Ovary (tissue), 9 donors: Measurements from ENCODE around the gene NDUFS8. TPM values are rescaled to one million over a fixed set of nuclear protein-coding genes. Genes with fewer than 3 reads are reported as not detected.
A peak's percentile ranks its signal among the peaks of the same experiment; 100 is the strongest.
"Not testable (repeated sequence)": the region's sequence is repeated elsewhere in the genome, so short reads cannot be mapped to it uniquely, and the experiment has no call there.

Source experiments
- DNase-seq, 5 donors: peaks; one replicate each; pipeline ENCODE4 v3.0.0-alpha.2; 2019 to 2020
- H3K27ac ChIP-seq, 2 donors: fragments of 200-600 bp; one replicate each; pipeline versions ENCODE4 v1.5.1 to v1.8.0; 2019 to 2022
- H3K27me3 ChIP-seq: fragments of 200-600 bp; one replicate; pipeline ENCODE4 v1.8.0; 2022
- H3K36me3 ChIP-seq: fragments of 200-600 bp; sonication (generic); one replicate; pipeline ENCODE4 v1.5.1; 2019
- H3K4me1 ChIP-seq: one replicate; pipeline ENCODE4 v1.8.1; 2013; ENCODE audit warnings: mild to moderate bottlenecking, moderate library complexity; ENCODE audit not compliant: insufficient read depth
- H3K4me3 ChIP-seq: fragments of 200-600 bp; sonication (generic); one replicate; pipeline ENCODE4 v1.5.1; 2017
- H3K9me3 ChIP-seq, 2 donors: fragments of 200-600 bp in 1 of 2; sonication (generic) in 1 of 2; one replicate each; pipeline versions ENCODE4 v1.5.1 to v1.8.1; 2013 to 2019; ENCODE audit warnings: mild to moderate bottlenecking in 1 of 2, moderate library complexity in 1 of 2
- EP300 ChIP-seq: sonication (generic); formaldehyde crosslinking; IDR thresholded peaks from one replicate; pipeline ENCODE4 v1.6.1; 2017; ENCODE audit warnings: antibody characterized with exemption
- POLR2A ChIP-seq: fragments of 450-650 bp; IDR thresholded peaks from one replicate; pipeline ENCODE4 v1.6.1; 2017; ENCODE audit warnings: antibody characterized with exemption, mild to moderate bottlenecking, moderate library complexity
- WGBS, 3 donors: extraction: QIAGEN DNeasy Blood & Tissue Kit in 1 of 3; methylation state at CpG; one replicate each; pipeline versions ENCODE4 v1.1.5 to v1.1.7; 2013 to 2017; 5-methylcytosine and 5-hydroxymethylcytosine counted together
- intact Hi-C, 4 donors: fragments of 100-400 bp; cut with DNase I; formaldehyde crosslinking; loops; one replicate each; pipeline versions ENCODE4 v1.11.0 to v1.15.1; 2022 to 2023
- polyA plus RNA-seq, 2 donors: library from polyadenylated mRNA; stranded (reverse); fragments of 200-250 nt in 1 of 2; fragments of 350-450 nt in 1 of 2; fragmentation: Illumina TruSeq in 1 of 2; extraction: RNeasy Lipid Tissue Mini Kit (QIAGEN cat#74804) in 1 of 2; gene quantifications; one replicate each; pipeline ENCODE4 v1.2.3, GENCODE V29; 2013 to 2014
- total RNA-seq, 7 donors: library from RNA; depleted of rRNA in 2 of 7; stranded (reverse); fragments of >200 nt in 2 of 7; fragmentation: NEBNext Ultra II Directional in 3 of 7; extraction: Animal tissue kit (Norgen Biotek cat#: 25700) in 3 of 7; gene quantifications; one replicate each; pipeline versions ENCODE4 v1.1.0 to v1.2.4, GENCODE V29; 2016 to 2023
- TF ChIP-seq, protein P1 (sequence below), 3 donors: fragments of 450-650 bp in 2 of 3; fragments of 200-600 bp in 1 of 3; IDR thresholded peaks; one replicate each; pipeline versions ENCODE4 v1.5.1 to v1.8.0; 2016 to 2022; ENCODE audit warnings: antibody characterized with exemption in 3 of 3, mild to moderate bottlenecking in 1 of 3
- donor health status: DM: no; HTN: no; CAD: no; lungs with moderate emphysema.
- donor health status: DM: no; HTN: no; CAD: no.
- donor health status: Bipolar disorder and iron deficiency.
- donor health status: DM: yes; HTN: yes; CAD: no.
- donor health status: DM: no; HTN: no; CAD: no.
- donor health status: DM: yes; HTN: yes; CAD: no.

NDUFS8 gene
- total and polyA plus RNA-seq, 9 donors, result 15.3 to 163 (median 101) TPM

- H3K4me3 ChIP-seq, H3K36me3 ChIP-seq, intact Hi-C loops, H3K4me1 ChIP-seq, H3K27me3 ChIP-seq, H3K27ac ChIP-seq, H3K9me3 ChIP-seq: not testable (repeated sequence)
- WGBS, 3 donors, result 88 to 96% (median 94%) methylated on average over 3 of the region's 3 CpGs
- peak in 2 of 5 donors; percentile 7 to 11 for DNase-seq
These were observed 35.4 kb upstream of the NDUFS8 start for GRCh38 chr11:67995129-67995528.

- H3K9me3 ChIP-seq, H3K27me3 ChIP-seq, H3K36me3 ChIP-seq, H3K4me3 ChIP-seq, intact Hi-C loops, H3K27ac ChIP-seq, H3K4me1 ChIP-seq: not testable (repeated sequence)
- peak in 2 of 5 donors; percentile 5 to 17 for DNase-seq
- WGBS, 3 donors, result 84 to 90% methylated on average over 14 of the region's 14 CpGs; no CpG with 5 or more reads in 1 of the 3 donors
These were observed 34.9 kb upstream of the NDUFS8 start for GRCh38 chr11:67995579-67995978.

GRCh38 chr11:67996051-67996450 lies 34.4 kb upstream of the NDUFS8 start:
- peak in 1 of 5 donors; percentile 7 for DNase-seq
- Histone ChIP-seq H3K9me3 (no peaks in the 10 kb centered on the region), H3K4me3 (no peak overlapping the region), H3K4me1 (no peaks in the 10 kb centered on the region), H3K36me3 (no peaks in the 10 kb centered on the region), H3K27me3 (no peaks in the 10 kb centered on the region), H3K27ac (no peak overlapping the region)
- 85 to 89% (median 89%) methylated on average over 13 of the region's 13 CpGs for WGBS, 3 donors
- intact Hi-C loops, result no loop called here
- TF ChIP-seq POLR2A, result no peak
- TF ChIP-seq, protein P1, sequence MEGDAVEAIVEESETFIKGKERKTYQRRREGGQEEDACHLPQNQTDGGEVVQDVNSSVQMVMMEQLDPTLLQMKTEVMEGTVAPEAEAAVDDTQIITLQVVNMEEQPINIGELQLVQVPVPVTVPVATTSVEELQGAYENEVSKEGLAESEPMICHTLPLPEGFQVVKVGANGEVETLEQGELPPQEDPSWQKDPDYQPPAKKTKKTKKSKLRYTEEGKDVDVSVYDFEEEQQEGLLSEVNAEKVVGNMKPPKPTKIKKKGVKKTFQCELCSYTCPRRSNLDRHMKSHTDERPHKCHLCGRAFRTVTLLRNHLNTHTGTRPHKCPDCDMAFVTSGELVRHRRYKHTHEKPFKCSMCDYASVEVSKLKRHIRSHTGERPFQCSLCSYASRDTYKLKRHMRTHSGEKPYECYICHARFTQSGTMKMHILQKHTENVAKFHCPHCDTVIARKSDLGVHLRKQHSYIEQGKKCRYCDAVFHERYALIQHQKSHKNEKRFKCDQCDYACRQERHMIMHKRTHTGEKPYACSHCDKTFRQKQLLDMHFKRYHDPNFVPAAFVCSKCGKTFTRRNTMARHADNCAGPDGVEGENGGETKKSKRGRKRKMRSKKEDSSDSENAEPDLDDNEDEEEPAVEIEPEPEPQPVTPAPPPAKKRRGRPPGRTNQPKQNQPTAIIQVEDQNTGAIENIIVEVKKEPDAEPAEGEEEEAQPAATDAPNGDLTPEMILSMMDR (IDR thresholded peaks at IDR 0.05), result no peak
- TF ChIP-seq EP300, result no peak

GRCh38 chr11:67996622-67997474 lies 33.6 kb upstream of the NDUFS8 start:
- Histone ChIP-seq H3K9me3 (no peaks in the 10 kb centered on the region), H3K4me1 (no peaks in the 10 kb centered on the region), H3K27ac (no peak overlapping the region), H3K36me3 (no peaks in the 10 kb centered on the region), H3K27me3 (no peaks in the 10 kb centered on the region), H3K4me3 (no peak overlapping the region)
- intact Hi-C loops, result no loop called here
- WGBS, 3 donors, result 53 to 65% (median 63%) methylated on average over 41 of the region's 41 CpGs
- no peak for TF ChIP-seq POLR2A
- TF ChIP-seq EP300, result no peak
- TF ChIP-seq, protein P1 (IDR thresholded peaks at IDR 0.05), result no peak
- peak in 3 of 5 donors; percentile 47 to 58 (median 52) for DNase-seq

- no peak overlapping the region for H3K27ac ChIP-seq
- H3K9me3 ChIP-seq, result no peaks in the 10 kb centered on the region
- TF ChIP-seq POLR2A (no peak), EP300 (no peak)
- TF ChIP-seq, protein P1 (IDR thresholded peaks at IDR 0.05), result no peak
- DNase-seq, result peak in 2 of 5 donors; percentile 14 to 34
- H3K4me1 ChIP-seq, result no peaks in the 10 kb centered on the region
- intact Hi-C loops, result no loop called here
- H3K27me3 ChIP-seq, result no peaks in the 10 kb centered on the region
- no peak overlapping the region for H3K4me3 ChIP-seq
- 92 to 94% (median 94%) methylated on average over 29 of the region's 29 CpGs for WGBS, 3 donors
- no peaks in the 10 kb centered on the region for H3K36me3 ChIP-seq
These were observed 33.0 kb upstream of the NDUFS8 start for GRCh38 chr11:67997475-67997921.
